Fibroblast of lung (primary cell): Measurements from ENCODE around the gene CRHR1. TPM values are rescaled to one million over a fixed set of nuclear protein-coding genes. Genes with fewer than 3 reads are reported as not detected.

Source experiments
- DNase-seq, 2 donors: peaks; one replicate each; pipeline versions ENCODE4 v3.0.0 to v3.0.0-alpha.2; 2010; ENCODE audit warnings: low read depth in 2 of 2
- H2AFZ ChIP-seq: 2 replicates; pipeline ENCODE4 v1.5.1; 2012; ENCODE audit warnings: low read length, control low read depth, inconsistent platforms
- H3K27ac ChIP-seq: 2 replicates; pipeline ENCODE4 v1.5.1; 2011; ENCODE audit warnings: low read length, control low read depth; ENCODE audit not compliant: insufficient read depth
- H3K27me3 ChIP-seq: 2 replicates; pipeline ENCODE4 v1.5.1; 2011; ENCODE audit warnings: mild to moderate bottlenecking, low read length; ENCODE audit not compliant: control insufficient read depth, insufficient read depth
- H3K36me3 ChIP-seq: 2 replicates; pipeline ENCODE4 v1.5.1; 2011; ENCODE audit warnings: low read length; ENCODE audit not compliant: control insufficient read depth, insufficient read depth
- H3K4me1 ChIP-seq: 2 replicates; pipeline ENCODE4 v1.5.1; 2011; ENCODE audit warnings: low read length; ENCODE audit not compliant: control insufficient read depth, insufficient read depth; ENCODE audit errors: extremely low read depth
- H3K4me2 ChIP-seq: 2 replicates; pipeline ENCODE4 v1.5.1; 2011; ENCODE audit warnings: low read length, control low read depth; ENCODE audit not compliant: insufficient read depth; ENCODE audit errors: extremely low read depth
- H3K4me3 ChIP-seq, 4 experiments: fragments of 200-600 bp in 1 of 4; sonication (generic) in 1 of 4; replicated peaks in 1 of 4; 2 replicates each; pipeline ENCODE4 v1.5.1; 2011 to 2016; ENCODE audit warnings: low read length in 4 of 4, low read depth in 3 of 4, mild to moderate bottlenecking in 3 of 4, control low read depth in 2 of 4, inconsistent platforms in 1 of 4, mixed read lengths in 1 of 4; ENCODE audit not compliant: insufficient read depth in 1 of 4; ENCODE audit errors: control extremely low read depth in 1 of 4
- H3K79me2 ChIP-seq: 2 replicates; pipeline ENCODE4 v1.5.1; 2012; ENCODE audit warnings: mild to moderate bottlenecking, low read length, inconsistent platforms; ENCODE audit not compliant: control insufficient read depth, insufficient read depth
- H3K9ac ChIP-seq: 2 replicates; pipeline ENCODE4 v1.5.1; 2011; ENCODE audit warnings: mild to moderate bottlenecking, low read length, control low read depth; ENCODE audit not compliant: insufficient read depth
- H3K9me3 ChIP-seq: 2 replicates; pipeline ENCODE4 v1.5.1; 2012; ENCODE audit warnings: low read depth, low read length; ENCODE audit not compliant: control insufficient read depth, insufficient read depth
- H4K20me1 ChIP-seq: 2 replicates; pipeline ENCODE4 v1.5.1; 2011; ENCODE audit warnings: low read length; ENCODE audit not compliant: control insufficient read depth, insufficient read depth; ENCODE audit errors: extremely low read depth
- CTCF ChIP-seq, 2 donors: IDR thresholded peaks in 1 of 2; conservative IDR thresholded peaks in 1 of 2; 1 replicate in 1 of 2; 2 replicates in 1 of 2; pipeline ENCODE4 v1.5.1; 2011 to 2012; ENCODE audit warnings: low read length in 2 of 2, control low read depth in 1 of 2, inconsistent platforms in 1 of 2, low read depth in 1 of 2, mild to moderate bottlenecking in 1 of 2
- EZH2 ChIP-seq: IDR thresholded peaks from 2 replicates; pipeline ENCODE4 v1.5.1; 2012; ENCODE audit warnings: low read length, control low read depth, mild to moderate bottlenecking; ENCODE audit errors: missing control alignments
- polyA plus RNA-seq, 2 donors: library from polyadenylated mRNA; depleted of rRNA in 1 of 2; stranded (reverse) in 1 of 2; unstranded in 1 of 2; fragments of >200 nt; gene quantifications; 2 replicates each; pipeline ENCODE4 v1.2.1, GENCODE V29; 2011 to 2012; ENCODE audit warnings: missing spikeins in 1 of 2
- total RNA-seq: library from RNA; depleted of rRNA; stranded (reverse); fragments of >200 nt; gene quantifications from 2 replicates; pipeline ENCODE4 v1.2.1, GENCODE V29; 2014

Gene CRHR1
- total and polyA plus RNA-seq, 2 donors (not counting 1 experiment from before 2014, with no cell fraction given) = not detected

DNA sequence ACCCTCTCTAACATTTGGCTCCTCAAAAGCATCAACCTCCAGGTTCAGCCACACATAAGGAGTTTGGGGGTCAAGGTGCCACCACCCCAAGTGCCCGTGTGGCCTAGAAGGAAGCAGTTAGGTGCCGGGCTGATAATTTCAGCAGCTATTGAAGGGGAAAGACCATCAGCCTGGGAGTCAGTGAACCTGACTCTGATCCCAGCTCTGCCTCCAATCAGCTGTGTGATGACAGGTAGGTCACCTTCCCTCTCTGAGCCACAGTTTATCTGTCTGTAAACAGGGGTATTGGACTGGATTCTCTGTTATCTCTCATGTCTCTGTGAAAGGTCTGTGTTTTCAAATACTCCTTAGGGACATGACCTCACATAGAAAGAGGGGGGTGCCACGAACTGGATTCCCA is 3.9 kb downstream of the CRHR1 start:
- peaks cover 45% of the 10 kb centered on the region for H3K27me3 ChIP-seq
- H3K4me2 ChIP-seq = no peak overlapping the region
- no peak overlapping the region for H3K4me3 ChIP-seq
- H3K9ac ChIP-seq = no peak overlapping the region
- H3K79me2 ChIP-seq = no peaks in the 10 kb centered on the region
- H3K9me3 ChIP-seq = no peaks in the 10 kb centered on the region
- no peaks in the 10 kb centered on the region for H3K4me1 ChIP-seq
- no peaks in the 10 kb centered on the region for H4K20me1 ChIP-seq
- DNase-seq = no peak
- no peak overlapping the region for H3K27ac ChIP-seq
- H3K36me3 ChIP-seq = no peaks in the 10 kb centered on the region
- H2AFZ ChIP-seq = no peak overlapping the region
- TF ChIP-seq EZH2 (no peak), CTCF (conservative IDR thresholded peaks at IDR 0.05 in 1 of 2, IDR thresholded peaks at IDR 0.05 in 1 of 2; ENCODE audit: low read depth in 1 of 2, low read length in 2 of 2) (no peak)

DNA sequence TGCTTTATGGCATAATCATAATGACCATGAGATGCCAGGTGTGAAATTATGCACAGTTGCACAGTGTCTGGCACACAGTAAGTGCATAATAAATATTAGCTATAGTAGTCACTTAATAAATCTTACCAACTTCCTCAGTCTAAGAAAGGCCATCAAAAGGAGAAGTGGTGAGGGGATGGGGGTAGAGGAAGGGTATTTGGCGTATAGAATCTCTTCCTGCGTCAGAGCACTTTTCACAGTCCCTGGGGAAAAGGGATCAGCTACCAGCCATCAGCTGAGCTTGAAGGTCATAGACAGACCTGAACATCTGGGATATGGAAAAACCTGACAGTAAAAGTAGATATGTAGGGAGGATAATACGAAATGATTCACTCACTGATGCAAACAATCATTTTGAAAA is 5.8 kb downstream of the CRHR1 start:
- DNase-seq = no peak
- Histone ChIP-seq H3K9me3 (no peaks in the 10 kb centered on the region), H4K20me1 (no peaks in the 10 kb centered on the region), H3K9ac (no peak overlapping the region), H3K79me2 (no peaks in the 10 kb centered on the region), H3K4me2 (no peak overlapping the region), H3K36me3 (no peaks in the 10 kb centered on the region), H2AFZ (no peak overlapping the region), H3K27ac (no peak overlapping the region), H3K4me3 (no peak overlapping the region), H3K27me3 (peaks cover 30% of the 10 kb centered on the region), H3K4me1 (no peaks in the 10 kb centered on the region)
- TF ChIP-seq EZH2 = no peak
- no peak for TF ChIP-seq CTCF (conservative IDR thresholded peaks at IDR 0.05 in 1 of 2, IDR thresholded peaks at IDR 0.05 in 1 of 2; ENCODE audit: low read depth in 1 of 2, low read length in 2 of 2)

- TF ChIP-seq EZH2 = no peak
- TF ChIP-seq CTCF (conservative IDR thresholded peaks at IDR 0.05 in 1 of 2, IDR thresholded peaks at IDR 0.05 in 1 of 2; ENCODE audit: low read depth in 1 of 2, low read length in 2 of 2) = no peak
Observed at GRCh38 chr17:45790296-45790922, 6.3 kb downstream of the CRHR1 start.

More at GRCh38 chr17:45790296-45790922, 6.3 kb downstream of the CRHR1 start:
- peaks cover 27% of the 10 kb centered on the region for H3K27me3 ChIP-seq
- no peak overlapping the region for H2AFZ ChIP-seq
- no peak for DNase-seq
- H3K9me3 ChIP-seq = no peaks in the 10 kb centered on the region
- no peaks in the 10 kb centered on the region for H4K20me1 ChIP-seq
- H3K9ac ChIP-seq = no peak overlapping the region
- H3K36me3 ChIP-seq = no peaks in the 10 kb centered on the region
- H3K4me1 ChIP-seq = no peaks in the 10 kb centered on the region
- H3K79me2 ChIP-seq = no peaks in the 10 kb centered on the region
- no peak overlapping the region for H3K27ac ChIP-seq
- H3K4me3 ChIP-seq = no peak overlapping the region
- no peak overlapping the region for H3K4me2 ChIP-seq
